GM12875 (cell line): ENCODE results near the gene ELAVL4.

Experiments
- H3K4me3 ChIP-seq: one replicate; pipeline ENCODE4 v1.5.1; 2011; ENCODE audit warnings: low read depth, low read length, control low read depth
- CTCF ChIP-seq: IDR thresholded peaks from 2 replicates; pipeline ENCODE4 v1.5.1; 2011; ENCODE audit warnings: low read depth, mild to moderate bottlenecking, control low read depth, inconsistent platforms, low read length, moderate library complexity, borderline replicate concordance; ENCODE audit not compliant: insufficient read depth

Gene ELAVL4

GRCh38 chr1:50175719-50176639, 67.3 kb downstream of the ELAVL4 start:
- no peak for TF ChIP-seq CTCF
- H3K4me3 ChIP-seq = no peak overlapping the region

GRCh38 chr1:50177994-50178393, 69.3 kb downstream of the ELAVL4 start:
- TF ChIP-seq CTCF = no peak
- H3K4me3 ChIP-seq = no peak overlapping the region

GRCh38 chr1:50179639-50180038, 70.9 kb downstream of the ELAVL4 start:
- H3K4me3 ChIP-seq = no peak overlapping the region
- no peak for TF ChIP-seq CTCF

- no peak overlapping the region for H3K4me3 ChIP-seq
- TF ChIP-seq CTCF = no peak
These were observed 71.6 kb downstream of the ELAVL4 start for GRCh38 chr1:50180367-50180766.

- TF ChIP-seq CTCF = no peak
- H3K4me3 ChIP-seq = no peak overlapping the region
These were observed 72.4 kb downstream of the ELAVL4 start for GRCh38 chr1:50181027-50181663.

GRCh38 chr1:50183378-50184133, 74.8 kb downstream of the ELAVL4 start:
- no peak for TF ChIP-seq CTCF
- H3K4me3 ChIP-seq = no peak overlapping the region
